Measurements from ENCODE around the gene ARPC1B.
"Not testable (repeated sequence)": the region's sequence is repeated elsewhere in the genome, so short reads cannot be mapped to it uniquely, and the experiment has no call there.

Gene ARPC1B

GRCh38 chr7:99386584-99387238 lies 12.2 kb downstream of the ARPC1B start:
- Histone ChIP-seq H3K4me1 (ENCODE audit: insufficient read depth, low read length) (no peaks in the 10 kb centered on the region), H2AFZ (ENCODE audit: low read depth, low read length) (no peak overlapping the region), H3K27me3 (ENCODE audit: insufficient read depth, low read length) (no peaks in the 10 kb centered on the region), H3K36me3 (ENCODE audit: insufficient read depth, low read length) (peaks cover 5% of the 10 kb centered on the region), H3K9me3 (ENCODE audit: low read length) (no peaks in the 10 kb centered on the region), H3K4me3 (ENCODE audit: low read length) (no peak overlapping the region)

GRCh38 chr7:99387239-99387635 lies 12.7 kb downstream of the ARPC1B start:
- not testable (repeated sequence) for H3K9me3 ChIP-seq (ENCODE audit: low read length); H2AFZ ChIP-seq (ENCODE audit: low read depth, low read length); H3K27me3 ChIP-seq (ENCODE audit: insufficient read depth, low read length); H3K36me3 ChIP-seq (ENCODE audit: insufficient read depth, low read length); H3K4me3 ChIP-seq (ENCODE audit: low read length); H3K4me1 ChIP-seq (ENCODE audit: insufficient read depth, low read length)

- no peaks in the 10 kb centered on the region for H3K27me3 ChIP-seq (ENCODE audit: insufficient read depth, low read length)
- H2AFZ ChIP-seq (ENCODE audit: low read depth, low read length) = no peak overlapping the region
- peaks cover 10% of the 10 kb centered on the region for H3K36me3 ChIP-seq (ENCODE audit: insufficient read depth, low read length)
- H3K9me3 ChIP-seq (ENCODE audit: low read length) = no peaks in the 10 kb centered on the region
- no peak overlapping the region for H3K4me3 ChIP-seq (ENCODE audit: low read length)
- H3K4me1 ChIP-seq (ENCODE audit: insufficient read depth, low read length) = no peaks in the 10 kb centered on the region
These were observed 13.4 kb downstream of the ARPC1B start for GRCh38 chr7:99387912-99388311.

GRCh38 chr7:99389772-99390171 lies 15.2 kb downstream of the ARPC1B start:
- H3K9me3 ChIP-seq (ENCODE audit: low read length) = no peaks in the 10 kb centered on the region
- H3K4me3 ChIP-seq (ENCODE audit: low read length) = no peak overlapping the region
- no peaks in the 10 kb centered on the region for H3K27me3 ChIP-seq (ENCODE audit: insufficient read depth, low read length)
- no peak overlapping the region for H2AFZ ChIP-seq (ENCODE audit: low read depth, low read length)
- no peaks in the 10 kb centered on the region for H3K4me1 ChIP-seq (ENCODE audit: insufficient read depth, low read length)
- H3K36me3 ChIP-seq (ENCODE audit: insufficient read depth, low read length) = peaks cover 24% of the 10 kb centered on the region

- no peaks in the 10 kb centered on the region for H3K27me3 ChIP-seq (ENCODE audit: insufficient read depth, low read length)
- no peaks in the 10 kb centered on the region for H3K4me1 ChIP-seq (ENCODE audit: insufficient read depth, low read length)
- H3K36me3 ChIP-seq (ENCODE audit: insufficient read depth, low read length) = peaks cover 35% of the 10 kb centered on the region
- no peak overlapping the region for H2AFZ ChIP-seq (ENCODE audit: low read depth, low read length)
- no peak overlapping the region for H3K4me3 ChIP-seq (ENCODE audit: low read length)
- no peaks in the 10 kb centered on the region for H3K9me3 ChIP-seq (ENCODE audit: low read length)
These were observed 16.5 kb downstream of the ARPC1B start for GRCh38 chr7:99390941-99391602.

- peaks cover 40% of the 10 kb centered on the region for H3K36me3 ChIP-seq (ENCODE audit: insufficient read depth, low read length)
- H3K4me1 ChIP-seq (ENCODE audit: insufficient read depth, low read length) = no peaks in the 10 kb centered on the region
- no peak overlapping the region for H3K4me3 ChIP-seq (ENCODE audit: low read length)
These were observed 17.5 kb downstream of the ARPC1B start for GRCh38 chr7:99392046-99392445.

GRCh38 chr7:99392659-99393354 lies 18.3 kb downstream of the ARPC1B start:
- no peaks in the 10 kb centered on the region for H3K27me3 ChIP-seq (ENCODE audit: insufficient read depth, low read length)
- H2AFZ ChIP-seq (ENCODE audit: low read depth, low read length) = no peak overlapping the region
- no peak overlapping the region for H3K4me3 ChIP-seq (ENCODE audit: low read length)
- H3K4me1 ChIP-seq (ENCODE audit: insufficient read depth, low read length) = no peaks in the 10 kb centered on the region
- H3K9me3 ChIP-seq (ENCODE audit: low read length) = no peaks in the 10 kb centered on the region
- peaks cover 48% of the 10 kb centered on the region for H3K36me3 ChIP-seq (ENCODE audit: insufficient read depth, low read length)

More at GRCh38 chr7:99392046-99392445, 17.5 kb downstream of the ARPC1B start:
- Histone ChIP-seq H3K9me3 (ENCODE audit: low read length) (no peaks in the 10 kb centered on the region), H3K27me3 (ENCODE audit: insufficient read depth, low read length) (no peaks in the 10 kb centered on the region), H2AFZ (ENCODE audit: low read depth, low read length) (no peak overlapping the region)

GRCh38 chr7:99393355-99394187 lies 19.0 kb downstream of the ARPC1B start:
- Histone ChIP-seq H3K9me3 (ENCODE audit: low read length) (no peaks in the 10 kb centered on the region), H3K36me3 (ENCODE audit: insufficient read depth, low read length) (peaks cover 56% of the 10 kb centered on the region), H3K27me3 (ENCODE audit: insufficient read depth, low read length) (no peaks in the 10 kb centered on the region), H3K4me3 (ENCODE audit: low read length) (no peak overlapping the region), H3K4me1 (ENCODE audit: insufficient read depth, low read length) (no peaks in the 10 kb centered on the region), H2AFZ (ENCODE audit: low read depth, low read length) (no peak overlapping the region)

- no peaks in the 10 kb centered on the region for H3K4me1 ChIP-seq (ENCODE audit: insufficient read depth, low read length)
- peaks cover 61% of the 10 kb centered on the region for H3K36me3 ChIP-seq (ENCODE audit: insufficient read depth, low read length)
- H3K4me3 ChIP-seq (ENCODE audit: low read length) = no peak overlapping the region
- no peaks in the 10 kb centered on the region for H3K27me3 ChIP-seq (ENCODE audit: insufficient read depth, low read length)
- H3K9me3 ChIP-seq (ENCODE audit: low read length) = no peaks in the 10 kb centered on the region
- no peak overlapping the region for H2AFZ ChIP-seq (ENCODE audit: low read depth, low read length)
These were observed 19.6 kb downstream of the ARPC1B start for GRCh38 chr7:99394188-99394502.

GRCh38 chr7:99395616-99396327 lies 21.2 kb downstream of the ARPC1B start:
- no peaks in the 10 kb centered on the region for H3K9me3 ChIP-seq (ENCODE audit: low read length)
- H2AFZ ChIP-seq (ENCODE audit: low read depth, low read length) = no peak overlapping the region
- no peaks in the 10 kb centered on the region for H3K4me1 ChIP-seq (ENCODE audit: insufficient read depth, low read length)
- H3K27me3 ChIP-seq (ENCODE audit: insufficient read depth, low read length) = no peaks in the 10 kb centered on the region
- H3K4me3 ChIP-seq (ENCODE audit: low read length) = no peak overlapping the region
- peaks cover 77% of the 10 kb centered on the region for H3K36me3 ChIP-seq (ENCODE audit: insufficient read depth, low read length)

GRCh38 chr7:99396418-99397296 lies 22.1 kb downstream of the ARPC1B start:
- Histone ChIP-seq H3K4me1 (ENCODE audit: insufficient read depth, low read length) (no peaks in the 10 kb centered on the region), H3K9me3 (ENCODE audit: low read length) (no peaks in the 10 kb centered on the region), H3K27me3 (ENCODE audit: insufficient read depth, low read length) (no peaks in the 10 kb centered on the region), H3K4me3 (ENCODE audit: low read length) (no peak overlapping the region), H3K36me3 (ENCODE audit: insufficient read depth, low read length) (peaks cover 77% of the 10 kb centered on the region), H2AFZ (ENCODE audit: low read depth, low read length) (no peak overlapping the region)

All from neuron (in vitro differentiated cells).